ENCODE measurements around the gene BEND6. TPM values are rescaled to one million over a fixed set of nuclear protein-coding genes. Genes with fewer than 3 reads are reported as not detected.
A peak's percentile ranks its signal among the peaks of the same experiment; 100 is the strongest.

Gene BEND6
- total and polyA plus RNA-seq, 2 of the 4 experiments (the other 2 are of a cell fraction) = 4.1 to 9.7 TPM

GRCh38 chr6:56951049-56951831 is 3.7 kb upstream of the BEND6 start:
- Histone ChIP-seq H3K56ac (ENCODE audit: extremely low read depth, insufficient read depth, low read length) (no peak overlapping the region), H3K4me3 (ENCODE audit: insufficient read depth, low read depth, low read length) (no peak overlapping the region), H3K9me3 (ENCODE audit: control insufficient read depth, insufficient read depth, low read length) (no peaks in the 10 kb centered on the region), H2AK5ac (ENCODE audit: low read depth, low read length) (no peak overlapping the region), H3K18ac (ENCODE audit: low read depth, low read length) (peak overlapping the region; percentile 68), H2AFZ (replicated peaks; ENCODE audit: low read length, poor library complexity) (no peak overlapping the region), H4K5ac (ENCODE audit: low read depth, low read length) (peak overlapping the region; percentile 64), H4K8ac (ENCODE audit: low read depth in 2 of 2, low read length in 2 of 2) (peak overlapping the region in 1 of 2 experiments; percentile 13; a peak in 2 of 4 replicates), H4K91ac (ENCODE audit: insufficient read depth, low read depth, low read length) (0 out of 2 replicates have a peak overlapping the region, but pooled peaks have one; percentile 6), H3K23ac (ENCODE audit: low read depth, low read length) (no peak overlapping the region), H2BK15ac (ENCODE audit: low read depth, low read length) (no peak overlapping the region), H2AK9ac (replicated peaks; ENCODE audit: low read depth, low read length, poor library complexity) (no peak overlapping the region), H3K4ac (ENCODE audit: low read depth, low read length) (0 out of 2 replicates have a peak overlapping the region, but pooled peaks have one; percentile 9), H3K27ac (ENCODE audit: insufficient read depth, low read length) (peak overlapping the region; percentile 16; the same call in 1 of the 2 replicates), H3K4me1 (ENCODE audit: control insufficient read depth, insufficient read depth, low read length) (peaks cover 10% of the 10 kb centered on the region), H4K20me1 (ENCODE audit: insufficient read depth, low read length) (no peaks in the 10 kb centered on the region; the same call in 1 of the 2 replicates), H3K9me1 (ENCODE audit: insufficient read depth, low read length) (no peaks in the 10 kb centered on the region), H3K79me1 (ENCODE audit: low read depth in 1 of 2, low read length in 2 of 2) (peaks cover 15 to 46% of the 10 kb centered on the region in 2 experiments), H2BK120ac (ENCODE audit: low read depth, low read length) (0 out of 2 replicates have a peak overlapping the region, but pooled peaks have one; percentile 24), H3K36me3 (ENCODE audit: control insufficient read depth, insufficient read depth, low read length) (peaks cover 6% of the 10 kb centered on the region), H2BK5ac (ENCODE audit: low read depth, low read length, poor library complexity, severe bottlenecking) (peak overlapping the region; percentile 46), H3K14ac (replicated peaks; ENCODE audit: low read depth, low read length) (0 out of 2 replicates have a peak overlapping the region, but pooled peaks have one; percentile 8), H3K27me3 (ENCODE audit: control insufficient read depth, insufficient read depth, low read length) (no peaks in the 10 kb centered on the region), H2BK20ac (ENCODE audit: low read depth, low read length) (no peak overlapping the region), H3K9ac (ENCODE audit: low read depth, low read length) (no peak overlapping the region), H3K4me2 (ENCODE audit: low read depth, low read length) (peak overlapping the region; percentile 53)
- TF ChIP-seq NFE2L2 (IDR thresholded peaks at IDR 0.05; ENCODE audit: low read depth, low read length) = no peak; the same call in 1 of the 2 replicates
- TF ChIP-seq, protein P1, sequence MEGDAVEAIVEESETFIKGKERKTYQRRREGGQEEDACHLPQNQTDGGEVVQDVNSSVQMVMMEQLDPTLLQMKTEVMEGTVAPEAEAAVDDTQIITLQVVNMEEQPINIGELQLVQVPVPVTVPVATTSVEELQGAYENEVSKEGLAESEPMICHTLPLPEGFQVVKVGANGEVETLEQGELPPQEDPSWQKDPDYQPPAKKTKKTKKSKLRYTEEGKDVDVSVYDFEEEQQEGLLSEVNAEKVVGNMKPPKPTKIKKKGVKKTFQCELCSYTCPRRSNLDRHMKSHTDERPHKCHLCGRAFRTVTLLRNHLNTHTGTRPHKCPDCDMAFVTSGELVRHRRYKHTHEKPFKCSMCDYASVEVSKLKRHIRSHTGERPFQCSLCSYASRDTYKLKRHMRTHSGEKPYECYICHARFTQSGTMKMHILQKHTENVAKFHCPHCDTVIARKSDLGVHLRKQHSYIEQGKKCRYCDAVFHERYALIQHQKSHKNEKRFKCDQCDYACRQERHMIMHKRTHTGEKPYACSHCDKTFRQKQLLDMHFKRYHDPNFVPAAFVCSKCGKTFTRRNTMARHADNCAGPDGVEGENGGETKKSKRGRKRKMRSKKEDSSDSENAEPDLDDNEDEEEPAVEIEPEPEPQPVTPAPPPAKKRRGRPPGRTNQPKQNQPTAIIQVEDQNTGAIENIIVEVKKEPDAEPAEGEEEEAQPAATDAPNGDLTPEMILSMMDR (conservative IDR thresholded peaks at IDR 0.05; ENCODE audit: low read depth, low read length) = no peak
- TF ChIP-seq CEBPB (IDR thresholded peaks at IDR 0.05; ENCODE audit: low read depth, low read length) = peak; percentile 21; the same call in 1 of the 2 replicates
- intact Hi-C loops (cut with micrococcal nuclease) (loop anchor here (10.0 kb wide), 1 partner anchor 306 kb away; the partner anchor contains the start of gene DST), in situ Hi-C loops (cut with MboI; ENCODE audit: low sequenced_read_pairs) (no loop called here), dilution Hi-C loops (cut with HindIII; ENCODE audit: low sequenced_read_pairs, unreplicated experiment) (no loop called here)
- DNase-seq = no peak
- ChIA-PET POLR2A (ENCODE audit: unreplicated experiment) (no interaction called here), CTCF (interaction anchor here (1.6 to 1.8 kb wide), 2 partner anchors 47 kb away, joined by 3 to 5 read pairs; no protein-coding TSS in a partner anchor)
- no peak for ATAC-seq (ENCODE audit: low read depth)
- 80% methylated on average over 1 of the region's 3 CpGs; no CpG with 5 or more reads in 1 of the 2 experiments for whole genome bisulfite sequencing, 2 experiments (ENCODE audit: extremely low coverage in 2 of 2, insufficient read length in 1 of 2)
- BruUV-seq (replicated peaks) = no TSS peak

Measured in IMR-90 (cell line).